OCI-LY3 (cell line): Measurements from ENCODE around the gene SPX.

Source experiments
- CTCF ChIP-seq: fragments of 200-600, 300-600 bp; sonication (generic); IDR thresholded peaks from 2 replicates; pipeline ENCODE4 v1.5.1; 2014; ENCODE audit warnings: antibody characterized with exemption, low read length, low read depth
- EZH2phosphoT487 ChIP-seq: fragments of 200-600 bp; shearing (Covaris generic); IDR thresholded peaks from 2 replicates; pipeline ENCODE4 v1.6.1; 2018; ENCODE audit warnings: antibody characterized with exemption, mixed run types, low read depth

DNA sequence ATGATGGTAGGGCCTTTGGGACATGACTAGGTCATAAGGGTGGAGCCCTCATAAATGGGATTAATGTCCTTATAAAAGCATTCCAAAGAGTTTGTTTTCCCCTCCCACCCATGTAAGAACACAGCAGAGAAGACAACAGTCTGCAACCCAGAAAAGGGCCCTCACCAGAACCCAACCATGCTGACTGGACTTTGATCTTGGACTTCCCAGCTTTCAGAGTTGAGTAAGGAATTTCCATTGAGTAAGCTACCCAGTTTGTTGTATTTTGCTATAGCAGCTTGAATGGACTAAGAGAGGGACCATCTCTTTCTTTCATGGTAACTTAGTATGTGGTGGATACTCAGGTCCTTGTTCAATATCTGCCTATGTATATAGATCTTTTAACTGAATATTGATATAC is 2.9 kb upstream of the SPX start:
- no peak for TF ChIP-seq CTCF
- TF ChIP-seq EZH2phosphoT487: no peak
